Keratinocyte (primary cell): ENCODE data around the gene DNTTIP2. TPM values are rescaled to one million over a fixed set of nuclear protein-coding genes. Genes with fewer than 3 reads are reported as not detected.
A peak's percentile ranks its signal among the peaks of the same experiment; 100 is the strongest.

Experiments used
- DNase-seq: peaks from one replicate; pipeline ENCODE4 v3.0.0-alpha.2; 2011; ENCODE audit warnings: low read depth, missing footprints, low spot score
- FAIRE-seq: peaks from 2 replicates; lab custom pipeline; 2011; peaks lifted over from hg19 to GRCh38; lab: Jason Lieb, UNC
- H2AFZ ChIP-seq: 2 replicates; pipeline ENCODE4 v1.6.0; 2012; ENCODE audit warnings: low read length, control low read depth, inconsistent platforms; ENCODE audit not compliant: control insufficient read depth
- H3K27ac ChIP-seq: 2 replicates; pipeline ENCODE4 v1.5.1; 2011; ENCODE audit warnings: low read length; ENCODE audit not compliant: control insufficient read depth, insufficient read depth
- H3K27me3 ChIP-seq: 3 replicates; pipeline ENCODE4 v1.6.0; 2011; ENCODE audit warnings: low read length; ENCODE audit not compliant: control insufficient read depth, insufficient read depth; ENCODE audit errors: extremely low read depth
- H3K36me3 ChIP-seq, 2 experiments: 2 replicates in 1 of 2; 3 replicates in 1 of 2; pipeline ENCODE4 v1.5.1; 2011; ENCODE audit warnings: low read length in 2 of 2, mild to moderate bottlenecking in 1 of 2; ENCODE audit not compliant: control insufficient read depth in 2 of 2, insufficient read depth in 2 of 2; ENCODE audit errors: extremely low read depth in 1 of 2
- H3K4me1 ChIP-seq: 3 replicates; pipeline ENCODE4 v1.5.1; 2011; ENCODE audit warnings: low read length; ENCODE audit not compliant: control insufficient read depth, insufficient read depth; ENCODE audit errors: extremely low read depth
- H3K4me2 ChIP-seq: 3 replicates; pipeline ENCODE4 v1.6.0; 2011; ENCODE audit warnings: low read depth, low read length; ENCODE audit not compliant: control insufficient read depth, insufficient read depth; ENCODE audit errors: extremely low read depth
- H3K4me3 ChIP-seq, 3 experiments: fragments of 200-600 bp in 1 of 3; sonication (generic) in 1 of 3; 2 replicates in 2 of 3; 3 replicates in 1 of 3; pipeline ENCODE4 v1.5.1; 2011 to 2016; ENCODE audit warnings: low read length in 3 of 3, mild to moderate bottlenecking in 3 of 3, control low read depth in 2 of 3, inconsistent platforms in 1 of 3, low read depth in 1 of 3, mixed read lengths in 1 of 3, mixed run types in 1 of 3, moderate library complexity in 1 of 3; ENCODE audit not compliant: control insufficient read depth in 2 of 3, insufficient read depth in 2 of 3; ENCODE audit errors: extremely low read depth in 1 of 3
- H3K79me2 ChIP-seq: 2 replicates; pipeline ENCODE4 v1.6.0; 2012; ENCODE audit warnings: low read length; ENCODE audit not compliant: control insufficient read depth, insufficient read depth
- H3K9ac ChIP-seq: 3 replicates; pipeline ENCODE4 v1.6.0; 2011; ENCODE audit warnings: low read length; ENCODE audit not compliant: control insufficient read depth, insufficient read depth; ENCODE audit errors: extremely low read depth
- H3K9me1 ChIP-seq: 3 replicates; pipeline ENCODE4 v1.6.0; 2011; ENCODE audit warnings: low read length; ENCODE audit not compliant: control insufficient read depth, insufficient read depth; ENCODE audit errors: extremely low read depth
- H3K9me3 ChIP-seq: 2 replicates; pipeline ENCODE4 v1.5.1; 2012; ENCODE audit warnings: low read depth, low read length; ENCODE audit not compliant: control insufficient read depth
- H4K20me1 ChIP-seq: 3 replicates; pipeline ENCODE4 v1.6.0; 2011; ENCODE audit warnings: low read length; ENCODE audit not compliant: control insufficient read depth, insufficient read depth; ENCODE audit errors: extremely low read depth
- EZH2 ChIP-seq: IDR thresholded peaks from one replicate; pipeline ENCODE4 v1.6.1; 2012; ENCODE audit warnings: inconsistent platforms, mild to moderate bottlenecking, low read length, moderate library complexity
- dilution Hi-C: fragments of 300-500 bp; cut with MboI; formaldehyde crosslinking; loops from one replicate; pipeline ENCODE4 v1.7.0; 2020; ENCODE audit warnings: low sequenced_read_pairs; ENCODE audit not compliant: extremely low pct_ligation_motif_present
- polyA plus RNA-seq, 5 experiments: library from polyadenylated mRNA; depleted of rRNA in 3 of 5; stranded (reverse) in 3 of 5; stranded (forward) in 1 of 5; unstranded in 1 of 5; fragments of >200 nt; gene quantifications; 1 replicate in 1 of 5; 2 replicates in 3 of 5; 3 replicates in 1 of 5; pipeline versions ENCODE4 v1.2.1 to v1.2.3, GENCODE V29; 2011 to 2012; ENCODE audit warnings: missing spikeins in 2 of 5, low read depth in 1 of 5, low replicate concordance in 1 of 5
- TF ChIP-seq, protein P1 (sequence below), 3 experiments: IDR thresholded peaks in 1 of 3; conservative IDR thresholded peaks in 1 of 3; optimal IDR thresholded peaks in 1 of 3; 2 replicates in 2 of 3; 3 replicates in 1 of 3; pipeline versions ENCODE3 to v1.5.1; 2011; ENCODE audit warnings: low read length in 3 of 3, mild to moderate bottlenecking in 3 of 3, moderate library complexity in 2 of 3, control low read depth in 1 of 3, inconsistent platforms in 1 of 3; ENCODE audit not compliant: insufficient read depth in 2 of 3; ENCODE audit errors: extremely low read depth in 1 of 3

The DNTTIP2 gene
- polyA plus RNA-seq, 1 donor (not counting 4 experiments of a cell fraction or from before 2014, with no cell fraction given): 46.2 TPM

DNA sequence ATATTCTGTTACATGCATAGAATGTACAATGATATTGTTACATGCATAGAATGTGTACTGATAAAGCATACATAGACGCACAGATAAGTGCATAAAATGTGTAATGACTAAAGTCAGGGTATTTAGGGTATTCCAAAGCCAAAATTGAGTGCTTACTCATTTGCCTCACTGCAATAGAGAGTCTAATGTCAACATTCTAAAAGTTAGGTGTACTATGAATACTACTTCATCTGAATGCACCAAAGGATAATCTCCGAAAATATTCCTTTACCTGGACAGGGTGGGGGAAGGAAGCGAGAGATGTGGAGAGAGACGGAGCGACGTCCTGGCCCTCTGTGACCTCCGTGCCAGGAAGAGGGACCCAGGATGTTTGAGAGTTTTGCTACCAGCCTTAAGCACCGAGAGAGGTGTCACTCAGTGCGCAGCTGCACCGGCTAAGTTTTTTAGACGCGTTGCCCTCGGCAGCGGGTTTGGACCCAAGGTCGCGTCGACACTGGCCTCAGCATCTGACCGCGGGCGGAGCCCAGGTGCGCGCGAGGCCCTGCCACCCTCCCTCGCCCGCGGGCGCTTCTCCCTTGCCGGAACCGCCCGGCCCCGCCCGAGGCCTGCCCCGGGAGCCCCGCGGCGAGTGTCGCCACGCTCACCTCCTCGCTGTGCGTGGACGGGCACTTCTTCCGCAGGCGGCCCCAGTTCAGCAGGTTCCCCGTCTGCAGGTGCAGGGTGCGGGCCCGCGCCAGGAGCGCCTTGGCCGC is 29.6 kb upstream of the DNTTIP2 start:
- Histone ChIP-seq H3K9me3 (no peaks in the 10 kb centered on the region), H4K20me1 (no peaks in the 10 kb centered on the region), H2AFZ (no peak overlapping the region), H3K9me1 (no peaks in the 10 kb centered on the region), H3K79me2 (peaks cover 52% of the 10 kb centered on the region), H3K27ac (peak overlapping the region; percentile 69), H3K4me3 (peak overlapping the region; percentile 80 to 86 (median 83)), H3K36me3 (no peaks in the 10 kb centered on the region), H3K4me2 (peak overlapping the region; percentile 92), H3K9ac (peak overlapping the region; percentile 81), H3K27me3 (no peaks in the 10 kb centered on the region), H3K4me1 (peaks cover 16% of the 10 kb centered on the region)
- TF ChIP-seq EZH2: no peak
- TF ChIP-seq, protein P1, sequence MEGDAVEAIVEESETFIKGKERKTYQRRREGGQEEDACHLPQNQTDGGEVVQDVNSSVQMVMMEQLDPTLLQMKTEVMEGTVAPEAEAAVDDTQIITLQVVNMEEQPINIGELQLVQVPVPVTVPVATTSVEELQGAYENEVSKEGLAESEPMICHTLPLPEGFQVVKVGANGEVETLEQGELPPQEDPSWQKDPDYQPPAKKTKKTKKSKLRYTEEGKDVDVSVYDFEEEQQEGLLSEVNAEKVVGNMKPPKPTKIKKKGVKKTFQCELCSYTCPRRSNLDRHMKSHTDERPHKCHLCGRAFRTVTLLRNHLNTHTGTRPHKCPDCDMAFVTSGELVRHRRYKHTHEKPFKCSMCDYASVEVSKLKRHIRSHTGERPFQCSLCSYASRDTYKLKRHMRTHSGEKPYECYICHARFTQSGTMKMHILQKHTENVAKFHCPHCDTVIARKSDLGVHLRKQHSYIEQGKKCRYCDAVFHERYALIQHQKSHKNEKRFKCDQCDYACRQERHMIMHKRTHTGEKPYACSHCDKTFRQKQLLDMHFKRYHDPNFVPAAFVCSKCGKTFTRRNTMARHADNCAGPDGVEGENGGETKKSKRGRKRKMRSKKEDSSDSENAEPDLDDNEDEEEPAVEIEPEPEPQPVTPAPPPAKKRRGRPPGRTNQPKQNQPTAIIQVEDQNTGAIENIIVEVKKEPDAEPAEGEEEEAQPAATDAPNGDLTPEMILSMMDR (optimal IDR thresholded peaks at IDR 0.05 in 1 of 3, IDR thresholded peaks at IDR 0.05 in 1 of 3, conservative IDR thresholded peaks at IDR 0.05 in 1 of 3; ENCODE audit: extremely low read depth in 1 of 3, insufficient read depth in 2 of 3, low read length in 3 of 3): no peak
- no peak for FAIRE-seq
- dilution Hi-C loops: no loop called here
- no peak for DNase-seq

DNA sequence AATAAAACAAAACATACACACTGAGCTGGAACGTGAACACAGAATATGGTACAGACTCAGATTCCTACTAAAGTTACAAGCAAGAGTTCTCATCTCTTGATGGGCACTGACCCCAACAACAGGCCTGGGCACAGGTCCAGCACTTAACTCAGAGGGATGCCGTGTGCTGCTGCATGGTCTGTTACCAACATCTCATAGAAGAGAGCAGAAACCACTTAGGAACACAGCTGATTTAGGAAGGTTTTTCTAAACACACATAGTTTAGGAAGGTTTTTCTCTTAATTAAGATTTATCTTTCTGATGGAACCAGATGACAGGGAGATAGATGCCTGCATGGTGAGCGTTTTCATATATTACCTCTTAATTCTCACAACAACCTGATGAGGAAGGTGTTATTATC is 28.7 kb upstream of the DNTTIP2 start:
- Histone ChIP-seq H2AFZ (no peak overlapping the region), H3K36me3 (no peaks in the 10 kb centered on the region), H3K4me2 (peak overlapping the region; percentile 92), H3K9me3 (no peaks in the 10 kb centered on the region), H3K9me1 (no peaks in the 10 kb centered on the region), H3K27ac (no peak overlapping the region), H3K27me3 (no peaks in the 10 kb centered on the region), H3K79me2 (peaks cover 54% of the 10 kb centered on the region), H3K4me1 (peaks cover 16% of the 10 kb centered on the region), H4K20me1 (no peaks in the 10 kb centered on the region), H3K4me3 (peak overlapping the region; percentile 80 to 86 (median 83)), H3K9ac (peak overlapping the region; percentile 38)
- TF ChIP-seq, protein P1 (optimal IDR thresholded peaks at IDR 0.05 in 1 of 3, IDR thresholded peaks at IDR 0.05 in 1 of 3, conservative IDR thresholded peaks at IDR 0.05 in 1 of 3; ENCODE audit: extremely low read depth in 1 of 3, insufficient read depth in 2 of 3, low read length in 3 of 3): no peak
- no peak for TF ChIP-seq EZH2
- DNase-seq: no peak
- dilution Hi-C loops: no loop called here
- no peak for FAIRE-seq
